Adipocyte (in vitro differentiated cells): Measurements from ENCODE around the gene GFY.

Experiments used
- DNase-seq: peaks from one replicate; pipeline ENCODE4 v3.0.0-alpha.2; 2015; ENCODE audit warnings: low read depth
- H3K27me3 ChIP-seq: replicated peaks from 2 replicates; pipeline ENCODE4 v1.7.0; 2013; ENCODE audit warnings: mild to moderate bottlenecking, low read length, moderate library complexity; ENCODE audit not compliant: control insufficient read depth, insufficient read depth
- H3K36me3 ChIP-seq: 2 replicates; pipeline ENCODE4 v1.7.0; 2013; ENCODE audit warnings: low read length, mild to moderate bottlenecking, moderate library complexity; ENCODE audit not compliant: control insufficient read depth, insufficient read depth, severe bottlenecking
- H3K4me1 ChIP-seq: 2 replicates; pipeline ENCODE4 v1.7.0; 2013; ENCODE audit warnings: mild to moderate bottlenecking, low read length, moderate library complexity; ENCODE audit not compliant: control insufficient read depth, insufficient read depth
- H3K4me3 ChIP-seq: 2 replicates; pipeline ENCODE4 v1.7.0; 2013; ENCODE audit warnings: mild to moderate bottlenecking, low read length, moderate library complexity
- H3K9ac ChIP-seq: 2 replicates; pipeline ENCODE4 v1.7.0; 2013; ENCODE audit warnings: mild to moderate bottlenecking, low read length, moderate library complexity
- H3K9me3 ChIP-seq: 2 replicates; pipeline ENCODE4 v1.7.0; 2013; ENCODE audit warnings: mild to moderate bottlenecking, low read length, moderate library complexity; ENCODE audit not compliant: control insufficient read depth

GFY gene

GRCh38 chr19:49421878-49422202 is 3.3 kb upstream of the GFY start:
- H3K36me3 ChIP-seq = no peaks in the 10 kb centered on the region
- no peak for DNase-seq
- H3K4me1 ChIP-seq = peaks cover 9% of the 10 kb centered on the region
- H3K27me3 ChIP-seq = peaks cover 81% of the 10 kb centered on the region
- no peak overlapping the region for H3K4me3 ChIP-seq
- no peak overlapping the region for H3K9ac ChIP-seq
- H3K9me3 ChIP-seq = no peaks in the 10 kb centered on the region

- no peaks in the 10 kb centered on the region for H3K36me3 ChIP-seq
- H3K9ac ChIP-seq = no peak overlapping the region
- no peak overlapping the region for H3K4me3 ChIP-seq
- H3K9me3 ChIP-seq = no peaks in the 10 kb centered on the region
- DNase-seq = peak; percentile 61
- peaks cover 80% of the 10 kb centered on the region for H3K27me3 ChIP-seq
- H3K4me1 ChIP-seq = peaks cover 9% of the 10 kb centered on the region
Measured at GRCh38 chr19:49422407-49423070, 2.6 kb upstream of the GFY start.

GRCh38 chr19:49423071-49423984 is 1.9 kb upstream of the GFY start, which contains the start of gene PTH2:
Gene PTH2 (minus strand): TSS chr19:49423441. CDS start chr19:49423339, 102 bp downstream.
- Histone ChIP-seq H3K4me3 (no peak within 1 kb of the TSS), H3K9me3 (no peaks in the 10 kb centered on the region), H3K36me3 (no peaks in the 10 kb centered on the region), H3K4me1 (peaks cover 9% of the 10 kb centered on the region), H3K27me3 (peaks cover 79% of the 10 kb centered on the region), H3K9ac (no peak within 1 kb of the TSS)
- DNase-seq = no peak

- no peaks in the 10 kb centered on the region for H3K9me3 ChIP-seq
- H3K4me1 ChIP-seq = peaks cover 9% of the 10 kb centered on the region
- no peaks in the 10 kb centered on the region for H3K36me3 ChIP-seq
- peaks cover 79% of the 10 kb centered on the region for H3K27me3 ChIP-seq
- no peak overlapping the region for H3K9ac ChIP-seq
- no peak overlapping the region for H3K4me3 ChIP-seq
- DNase-seq = no peak
Measured at GRCh38 chr19:49423985-49424303, 1.2 kb upstream of the GFY start.

- H3K27me3 ChIP-seq = peaks cover 85% of the 10 kb centered on the region
- H3K36me3 ChIP-seq = no peaks in the 10 kb centered on the region
- no peak overlapping the region for H3K9ac ChIP-seq
- DNase-seq = no peak
- H3K4me1 ChIP-seq = peaks cover 9% of the 10 kb centered on the region
- no peaks in the 10 kb centered on the region for H3K9me3 ChIP-seq
- H3K4me3 ChIP-seq = no peak overlapping the region
Measured at GRCh38 chr19:49425922-49426592, 869 bp downstream of the GFY start.

- H3K9ac ChIP-seq = no peak overlapping the region
- H3K27me3 ChIP-seq = peaks cover 80% of the 10 kb centered on the region
- peaks cover 9% of the 10 kb centered on the region for H3K4me1 ChIP-seq
- no peaks in the 10 kb centered on the region for H3K9me3 ChIP-seq
- no peak for DNase-seq
- H3K36me3 ChIP-seq = no peaks in the 10 kb centered on the region
- no peak overlapping the region for H3K4me3 ChIP-seq
Measured at GRCh38 chr19:49427339-49427738, 2.2 kb downstream of the GFY start.

- H3K4me3 ChIP-seq = no peak overlapping the region
- H3K36me3 ChIP-seq = no peaks in the 10 kb centered on the region
- no peak overlapping the region for H3K9ac ChIP-seq
- peaks cover 3% of the 10 kb centered on the region for H3K4me1 ChIP-seq
- H3K27me3 ChIP-seq = peaks cover 74% of the 10 kb centered on the region
- no peaks in the 10 kb centered on the region for H3K9me3 ChIP-seq
- no peak for DNase-seq
Measured at GRCh38 chr19:49427855-49428546, 2.8 kb downstream of the GFY start.

GRCh38 chr19:49428547-49429451 is 3.6 kb downstream of the GFY start:
- H3K4me3 ChIP-seq = no peak overlapping the region
- H3K36me3 ChIP-seq = no peaks in the 10 kb centered on the region
- peaks cover 69% of the 10 kb centered on the region for H3K27me3 ChIP-seq
- H3K9me3 ChIP-seq = no peaks in the 10 kb centered on the region
- H3K9ac ChIP-seq = no peak overlapping the region
- peaks cover 3% of the 10 kb centered on the region for H3K4me1 ChIP-seq
- DNase-seq = no peak

- Histone ChIP-seq H3K4me3 (no peak overlapping the region), H3K9ac (no peak overlapping the region), H3K4me1 (peaks cover 3% of the 10 kb centered on the region), H3K36me3 (no peaks in the 10 kb centered on the region), H3K27me3 (peaks cover 60% of the 10 kb centered on the region), H3K9me3 (no peaks in the 10 kb centered on the region)
- no peak for DNase-seq
Measured at GRCh38 chr19:49430172-49430677, 5.0 kb downstream of the GFY start.

GRCh38 chr19:49430678-49431329 is 5.6 kb downstream of the GFY start:
- H3K9me3 ChIP-seq = no peaks in the 10 kb centered on the region

More at GRCh38 chr19:49430678-49431329, 5.6 kb downstream of the GFY start:
- no peaks in the 10 kb centered on the region for H3K36me3 ChIP-seq
- peaks cover 54% of the 10 kb centered on the region for H3K27me3 ChIP-seq
- H3K4me1 ChIP-seq = peaks cover 3% of the 10 kb centered on the region
- H3K4me3 ChIP-seq = no peak overlapping the region
- no peak overlapping the region for H3K9ac ChIP-seq
- no peak for DNase-seq
